NCI-H446 (cell line): Measurements from ENCODE around the gene BLZF1.
A peak's percentile ranks its signal among the peaks of the same experiment; 100 is the strongest.
"Not testable (repeated sequence)": the region's sequence is repeated elsewhere in the genome, so short reads cannot be mapped to it uniquely, and the experiment has no call there.

Experiments
- DNase-seq, 2 experiments: peaks; one replicate each; lab custom pipeline; 2025; lab: John Stamatoyannopoulos, UW

BLZF1 gene

GRCh38 chr1:169367686-169368405 is at the start of gene BLZF1, which contains the start of gene NME7:
TSS of gene BLZF1 (plus strand) at chr1:169368195. CDS start at chr1:169369523, 1,328 bp downstream.
TSS of gene NME7 (minus strand) at chr1:169367797. CDS start at chr1:169367710, 87 bp downstream.
- peak; percentile 93 to 97 for DNase-seq

- DNase-seq = peak in 1 of 2 experiments; percentile 18
Measured at GRCh38 chr1:169318536-169319244, 49.3 kb upstream of the BLZF1 start.

GRCh38 chr1:169321539-169321938 is 46.5 kb upstream of the BLZF1 start:
- DNase-seq = no peak

GRCh38 chr1:169322138-169322537 is 45.9 kb upstream of the BLZF1 start:
- no peak for DNase-seq

- DNase-seq = no peak
Measured at GRCh38 chr1:169325117-169325516, 42.9 kb upstream of the BLZF1 start.

GRCh38 chr1:169326261-169326955 is 41.6 kb upstream of the BLZF1 start:
- DNase-seq = no peak

GRCh38 chr1:169326956-169327268 is 41.1 kb upstream of the BLZF1 start:
- no peak for DNase-seq

GRCh38 chr1:169327875-169328274 is 40.1 kb upstream of the BLZF1 start:
- DNase-seq = no peak

- no peak for DNase-seq
Measured at GRCh38 chr1:169329383-169329782, 38.6 kb upstream of the BLZF1 start.

- DNase-seq = no peak
Measured at GRCh38 chr1:169330927-169331326, 37.1 kb upstream of the BLZF1 start.

GRCh38 chr1:169334727-169335126 is 33.3 kb upstream of the BLZF1 start:
- not testable (repeated sequence) for DNase-seq

- DNase-seq = not testable (repeated sequence)
Measured at GRCh38 chr1:169336947-169337715, 30.9 kb upstream of the BLZF1 start.

- no peak for DNase-seq
Measured at GRCh38 chr1:169338617-169339016, 29.4 kb upstream of the BLZF1 start.

GRCh38 chr1:169339773-169340172 is 28.2 kb upstream of the BLZF1 start:
- DNase-seq = no peak

GRCh38 chr1:169340882-169341281 is 27.1 kb upstream of the BLZF1 start:
- DNase-seq = no peak

GRCh38 chr1:169342096-169342495 is 25.9 kb upstream of the BLZF1 start:
- DNase-seq = not testable (repeated sequence)

- no peak for DNase-seq
Measured at GRCh38 chr1:169345511-169345910, 22.5 kb upstream of the BLZF1 start.

GRCh38 chr1:169346036-169346589 is 21.9 kb upstream of the BLZF1 start:
- no peak for DNase-seq

GRCh38 chr1:169347688-169348382 is 20.2 kb upstream of the BLZF1 start:
- DNase-seq = no peak

GRCh38 chr1:169348383-169349036 is 19.5 kb upstream of the BLZF1 start:
- DNase-seq = peak; percentile 75 to 82

GRCh38 chr1:169360415-169360814 is 7.6 kb upstream of the BLZF1 start:
- no peak for DNase-seq
